Endothelial cell of umbilical vein (primary cell): ENCODE data around the gene SERPINB6. TPM values are rescaled to one million over a fixed set of nuclear protein-coding genes. Genes with fewer than 3 reads are reported as not detected.

Experiments
- BruUV-seq: library from RNA; stranded (reverse); fragments of 400-500 nt; replicated peaks from 2 replicates; lab custom pipeline; 2021; lab: Mats Ljungman, UMichigan
- CTCF ChIA-PET: fragments of 300-600, 350-600 bp; sonication (Branson Sonifier 250); formaldehyde crosslinking; loops from one replicate; lab custom pipeline; 2021; ENCODE audit warnings: antibody characterized with exemption, inconsistent platforms; lab: Charles Lee
- POLR2A ChIA-PET: fragments of 300-600, 350-600 bp; sonication (Branson Sonifier 250); formaldehyde crosslinking; loops from one replicate; lab custom pipeline; 2021; ENCODE audit warnings: antibody characterized with exemption, inconsistent platforms; lab: Charles Lee
- DNase-seq: peaks from one replicate; pipeline ENCODE4 v3.0.0-alpha.2; 2011; ENCODE audit warnings: low read depth, low spot score
- FAIRE-seq: peaks from 2 replicates; lab custom pipeline; 2011; peaks lifted over from hg19 to GRCh38; lab: Jason Lieb, UNC
- H2AFZ ChIP-seq: 2 replicates; pipeline ENCODE4 v1.6.0; 2012; ENCODE audit warnings: low read depth, low read length, control low read depth, inconsistent platforms
- H3K27ac ChIP-seq: 2 replicates; pipeline ENCODE4 v1.5.1; 2011; ENCODE audit warnings: low read depth, mild to moderate bottlenecking, control low read depth, low read length, moderate library complexity; ENCODE audit not compliant: insufficient read depth
- H3K27me3 ChIP-seq, 2 experiments: 2 replicates each; pipeline versions ENCODE4 v1.6.0 to v1.6.1; 2011; ENCODE audit warnings: low read length in 2 of 2, mixed read lengths in 1 of 2; ENCODE audit not compliant: control insufficient read depth in 2 of 2, insufficient read depth in 2 of 2
- H3K36me3 ChIP-seq, 2 experiments: 2 replicates in 1 of 2; 3 replicates in 1 of 2; pipeline ENCODE4 v1.5.1; 2011; ENCODE audit warnings: low read length in 2 of 2, mild to moderate bottlenecking in 1 of 2, moderate library complexity in 1 of 2; ENCODE audit not compliant: control insufficient read depth in 2 of 2, insufficient read depth in 2 of 2; ENCODE audit errors: extremely low read depth in 1 of 2
- H3K4me1 ChIP-seq: 3 replicates; pipeline ENCODE4 v1.5.1; 2011; ENCODE audit warnings: mild to moderate bottlenecking, low read length; ENCODE audit not compliant: control insufficient read depth, insufficient read depth; ENCODE audit errors: extremely low read depth
- H3K4me2 ChIP-seq: 2 replicates; pipeline ENCODE4 v1.6.1; 2011; ENCODE audit warnings: low read length, control low read depth, mixed read lengths; ENCODE audit not compliant: insufficient read depth
- H3K4me3 ChIP-seq, 3 experiments: fragments of 200-600 bp in 1 of 3; sonication (generic), shearing (Covaris generic) in 1 of 3; replicated peaks in 1 of 3; 2 replicates each; pipeline ENCODE4 v1.5.1; 2011 to 2016; ENCODE audit warnings: control low read depth in 3 of 3, low read length in 3 of 3, mild to moderate bottlenecking in 2 of 3, inconsistent platforms in 1 of 3, low read depth in 1 of 3, moderate library complexity in 1 of 3; ENCODE audit not compliant: insufficient read depth in 1 of 3
- H3K79me2 ChIP-seq: 2 replicates; pipeline ENCODE4 v1.6.0; 2012; ENCODE audit warnings: low read length, inconsistent platforms; ENCODE audit not compliant: control insufficient read depth, insufficient read depth
- H3K9ac ChIP-seq: replicated peaks from 2 replicates; pipeline ENCODE3; 2011; ENCODE audit warnings: low read length, control low read depth; ENCODE audit not compliant: insufficient read depth; ENCODE audit errors: extremely low read depth
- H3K9me1 ChIP-seq: replicated peaks from 3 replicates; pipeline ENCODE4 v1.6.0; 2011; ENCODE audit warnings: mild to moderate bottlenecking, low read length; ENCODE audit not compliant: control insufficient read depth, insufficient read depth; ENCODE audit errors: extremely low read depth
- H3K9me3 ChIP-seq: replicated peaks from 2 replicates; pipeline ENCODE4 v1.5.1; 2012; ENCODE audit warnings: low read length, inconsistent platforms; ENCODE audit not compliant: control insufficient read depth, insufficient read depth
- H4K20me1 ChIP-seq: replicated peaks from 2 replicates; pipeline ENCODE3; 2011; ENCODE audit warnings: mild to moderate bottlenecking, low read length; ENCODE audit not compliant: control insufficient read depth, insufficient read depth; ENCODE audit errors: extremely low read depth
- CTCF ChIP-seq, 2 donors: IDR thresholded peaks; 1 replicate in 1 of 2; 2 replicates in 1 of 2; pipeline ENCODE4 v1.5.1; 2011; ENCODE audit warnings: low read length in 2 of 2, mild to moderate bottlenecking in 2 of 2, moderate library complexity in 2 of 2, control low read depth in 1 of 2, inconsistent platforms in 1 of 2, low read depth in 1 of 2; ENCODE audit not compliant: insufficient read depth in 1 of 2; ENCODE audit errors: extremely low read depth in 1 of 2
- EZH2 ChIP-seq: IDR thresholded peaks from 2 replicates; pipeline ENCODE4 v1.6.1; 2012; ENCODE audit warnings: borderline replicate concordance, low read depth, mild to moderate bottlenecking, moderate library complexity, low read length, inconsistent platforms; ENCODE audit not compliant: severe bottlenecking
- FOS ChIP-seq: IDR thresholded peaks from 2 replicates; pipeline ENCODE4 v1.6.1; 2011; ENCODE audit warnings: mild to moderate bottlenecking, low read length, moderate library complexity, borderline replicate concordance; ENCODE audit not compliant: insufficient read depth
- GATA2 ChIP-seq: IDR thresholded peaks from 2 replicates; pipeline ENCODE4 v1.7.0; 2011; ENCODE audit warnings: low read depth, mild to moderate bottlenecking, moderate library complexity, mixed read lengths, low read length; ENCODE audit not compliant: insufficient read length, insufficient read depth
- JUN ChIP-seq: IDR thresholded peaks from 2 replicates; pipeline ENCODE4 v1.6.1; 2011; ENCODE audit warnings: borderline replicate concordance, low read depth; ENCODE audit not compliant: insufficient read length, insufficient read depth
- MAX ChIP-seq: IDR thresholded peaks from 2 replicates; pipeline ENCODE4 v1.6.1; 2011; ENCODE audit not compliant: insufficient read depth, insufficient read length
- MYC ChIP-seq: IDR thresholded peaks from one replicate; pipeline ENCODE4 v1.6.1; 2011; ENCODE audit warnings: mild to moderate bottlenecking, low read depth, low read length
- POLR2A ChIP-seq: IDR thresholded peaks from 2 replicates; pipeline ENCODE4 v1.6.1; 2012; ENCODE audit warnings: low read depth, mild to moderate bottlenecking, control low read depth, low read length
- POLR2AphosphoS5 ChIP-seq: IDR thresholded peaks from 2 replicates; pipeline ENCODE4 v1.6.1; 2012; ENCODE audit warnings: low read depth, mild to moderate bottlenecking, control low read depth, low read length, moderate library complexity; ENCODE audit not compliant: insufficient read depth
- dilution Hi-C: fragments of 300-500 bp; cut with MboI; formaldehyde crosslinking; loops from one replicate; pipeline ENCODE4 v1.15.0; 2019; ENCODE audit warnings: low sequenced_read_pairs; ENCODE audit not compliant: extremely low pct_ligation_motif_present
- intact Hi-C: fragments of 100-400 bp; cut with micrococcal nuclease; formaldehyde crosslinking; loops from one replicate; pipeline ENCODE4 v1.10.0; 2022
- polyA plus RNA-seq, 4 experiments: library from polyadenylated mRNA; depleted of rRNA in 3 of 4; stranded (reverse) in 3 of 4; unstranded in 1 of 4; fragments of >200 nt; gene quantifications; 2 replicates each; pipeline versions ENCODE4 v1.2.1 to v1.2.3, GENCODE V29; 2011 to 2012; ENCODE audit warnings: missing spikeins in 1 of 4
- total RNA-seq: library from RNA; stranded (reverse); gene quantifications from 2 replicates; pipeline ENCODE4 v1.2.3, GENCODE V29; 2021

Gene SERPINB6
- total and polyA plus RNA-seq, 2 donors (not counting 3 experiments of a cell fraction or from before 2014, with no cell fraction given), result 145 to 151 TPM

- H3K4me1 ChIP-seq, result peaks cover 24% of the 10 kb centered on the region
- no peak for FAIRE-seq
- H2AFZ ChIP-seq, result no peak overlapping the region
- TF ChIP-seq FOS (no peak), GATA2 (no peak), MAX (no peak), POLR2A (no peak), POLR2AphosphoS5 (no peak), CTCF (IDR thresholded peaks at IDR 0.05; ENCODE audit: extremely low read depth in 1 of 2, insufficient read depth in 1 of 2, low read depth in 1 of 2, low read length in 2 of 2) (no peak), JUN (no peak), EZH2 (no peak), MYC (no peak)
- no peaks in the 10 kb centered on the region for H3K9me1 ChIP-seq
- intact Hi-C loops, result no loop called here
- H3K79me2 ChIP-seq, result no peaks in the 10 kb centered on the region
- peaks cover 8 to 25% of the 10 kb centered on the region in 2 experiments for H3K36me3 ChIP-seq
- H3K4me3 ChIP-seq, result no peak overlapping the region
- H3K9ac ChIP-seq, result no peak overlapping the region
- H4K20me1 ChIP-seq, result no peaks in the 10 kb centered on the region
- POLR2A ChIA-PET, result no interaction called here
- no peaks in the 10 kb centered on the region for H3K27me3 ChIP-seq
- H3K27ac ChIP-seq, result no peak overlapping the region
- H3K9me3 ChIP-seq, result no peaks in the 10 kb centered on the region
- BruUV-seq, result no TSS peak
- no peak overlapping the region for H3K4me2 ChIP-seq
- dilution Hi-C loops, result no loop called here
- CTCF ChIA-PET, result interaction anchor here (1.4 kb wide), 2 partner anchors 11 to 41 kb away, joined by 3 to 4 read pairs; no protein-coding TSS in a partner anchor
- DNase-seq, result no peak
Measured at GRCh38 chr6:2947445-2947844, 23.9 kb downstream of the SERPINB6 start.
